ENCODE results near the gene SIK3.

DNA sequence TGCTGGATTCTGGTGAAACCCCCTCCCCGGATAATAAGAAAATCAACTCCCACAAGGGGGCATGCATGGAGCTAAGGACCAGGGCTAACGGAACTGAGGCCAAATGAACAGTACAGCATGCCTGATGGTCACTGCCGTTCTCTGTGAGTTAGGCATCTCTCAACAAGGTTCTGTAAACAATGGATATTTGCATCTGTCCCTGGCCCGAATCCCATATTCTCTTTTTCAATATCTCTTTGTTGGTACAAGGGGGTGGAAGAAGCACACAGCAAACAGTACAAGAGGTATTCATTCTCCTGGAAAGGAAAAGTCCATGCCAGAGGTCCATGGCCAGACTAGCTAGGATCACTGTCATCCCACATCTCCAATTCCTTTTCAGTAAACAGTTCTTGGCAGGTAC, 228.6 kb downstream of the SIK3 start:
- no peak for TF ChIP-seq CTCF (IDR thresholded peaks at IDR 0.05)
- TF ChIP-seq POLR2AphosphoS5 (IDR thresholded peaks at IDR 0.05): peak; percentile 86
- no peak for TF ChIP-seq POLR2A (IDR thresholded peaks at IDR 0.05)

Measured in prostate gland (tissue), 2 donors.